ENCODE results near the gene NEK4.

DNA sequence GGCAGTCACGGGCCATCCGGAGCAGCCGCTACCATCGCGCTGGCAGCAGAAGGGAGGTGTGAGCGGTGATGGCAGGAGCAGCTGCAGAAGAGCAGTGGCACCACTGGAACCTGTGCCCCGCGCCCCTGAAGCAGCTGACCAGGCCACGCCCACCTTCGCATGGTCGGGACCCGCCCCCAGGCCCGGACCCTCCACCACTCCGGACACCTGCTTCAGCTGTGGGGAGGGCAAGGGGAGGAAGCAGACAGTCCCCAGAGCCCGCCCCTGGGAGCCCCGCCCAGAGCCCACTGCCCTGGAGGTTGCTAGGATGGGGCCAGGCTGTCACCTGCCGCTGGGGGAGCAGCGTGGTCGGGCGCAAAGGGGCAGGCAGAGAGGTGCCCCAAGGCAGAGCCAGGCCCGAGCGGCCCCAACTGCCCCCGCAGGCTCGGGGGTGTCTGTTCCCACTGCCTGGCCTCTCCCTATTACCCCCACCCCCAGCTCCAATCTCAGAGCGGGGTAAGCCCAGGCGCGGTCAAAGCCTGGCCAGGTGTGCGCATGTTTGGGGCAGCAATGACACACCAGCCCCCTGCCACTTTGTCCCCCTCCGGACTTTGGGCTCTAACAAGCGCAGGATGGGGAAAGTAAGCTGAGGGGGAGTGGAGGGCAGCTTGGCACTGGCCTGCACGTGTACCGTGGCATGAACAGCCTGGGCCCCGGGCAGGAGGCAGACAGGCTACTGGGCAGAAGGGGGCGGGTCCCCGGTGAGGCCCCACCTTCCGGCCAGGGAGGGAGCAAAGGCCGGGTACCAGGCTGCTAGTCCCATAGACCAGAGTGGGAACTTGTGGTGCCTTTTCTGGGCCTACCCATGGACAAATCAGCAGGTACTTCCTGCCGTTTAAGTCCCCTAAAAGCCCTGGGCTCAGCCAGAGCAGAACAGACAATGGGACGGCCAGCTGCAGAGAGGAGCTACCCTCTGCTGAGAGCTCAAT lies 56.1 kb downstream of the NEK4 start:
- TF ChIP-seq, protein P1, sequence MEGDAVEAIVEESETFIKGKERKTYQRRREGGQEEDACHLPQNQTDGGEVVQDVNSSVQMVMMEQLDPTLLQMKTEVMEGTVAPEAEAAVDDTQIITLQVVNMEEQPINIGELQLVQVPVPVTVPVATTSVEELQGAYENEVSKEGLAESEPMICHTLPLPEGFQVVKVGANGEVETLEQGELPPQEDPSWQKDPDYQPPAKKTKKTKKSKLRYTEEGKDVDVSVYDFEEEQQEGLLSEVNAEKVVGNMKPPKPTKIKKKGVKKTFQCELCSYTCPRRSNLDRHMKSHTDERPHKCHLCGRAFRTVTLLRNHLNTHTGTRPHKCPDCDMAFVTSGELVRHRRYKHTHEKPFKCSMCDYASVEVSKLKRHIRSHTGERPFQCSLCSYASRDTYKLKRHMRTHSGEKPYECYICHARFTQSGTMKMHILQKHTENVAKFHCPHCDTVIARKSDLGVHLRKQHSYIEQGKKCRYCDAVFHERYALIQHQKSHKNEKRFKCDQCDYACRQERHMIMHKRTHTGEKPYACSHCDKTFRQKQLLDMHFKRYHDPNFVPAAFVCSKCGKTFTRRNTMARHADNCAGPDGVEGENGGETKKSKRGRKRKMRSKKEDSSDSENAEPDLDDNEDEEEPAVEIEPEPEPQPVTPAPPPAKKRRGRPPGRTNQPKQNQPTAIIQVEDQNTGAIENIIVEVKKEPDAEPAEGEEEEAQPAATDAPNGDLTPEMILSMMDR (conservative IDR thresholded peaks at IDR 0.05; ENCODE audit: low read depth, low read length) = no peak
- TF ChIP-seq EZH2 (IDR thresholded peaks at IDR 0.05; ENCODE audit: borderline replicate concordance, low read depth, low read length, poor library complexity, severe bottlenecking) = no peak
